ENCODE results near the gene FRY. TPM values are rescaled to one million over a fixed set of nuclear protein-coding genes. Genes with fewer than 3 reads are reported as not detected.

The FRY gene
- total RNA-seq, 2 donors from 2014 or later, result 122 to 165 TPM

DNA sequence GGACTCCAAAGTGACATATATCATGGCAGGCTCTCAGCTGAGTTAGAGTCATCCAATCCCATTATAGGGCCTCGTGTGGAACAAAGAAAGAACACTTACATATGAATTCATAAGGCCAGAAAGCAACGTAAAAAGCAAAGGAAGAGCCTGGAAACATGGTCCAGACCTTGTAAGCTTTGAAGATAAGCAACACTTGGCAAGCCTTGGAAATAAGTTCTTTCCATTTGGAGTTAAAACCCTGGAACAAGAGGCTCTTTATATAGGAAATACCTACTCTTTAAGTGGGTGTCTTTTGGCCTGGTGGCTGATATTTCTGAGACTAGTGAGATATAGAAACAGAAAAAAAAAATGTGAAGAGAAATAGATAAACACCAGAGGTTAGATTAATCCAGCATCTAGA lies 234.2 kb downstream of the FRY start:
- no peak for ATAC-seq (ENCODE audit: insufficient number of reproducible peaks, low FRiP score, low read depth)
- no peak overlapping the region for H3K27ac ChIP-seq
- H3K36me3 ChIP-seq, result peaks cover 40% of the 10 kb centered on the region

DNA sequence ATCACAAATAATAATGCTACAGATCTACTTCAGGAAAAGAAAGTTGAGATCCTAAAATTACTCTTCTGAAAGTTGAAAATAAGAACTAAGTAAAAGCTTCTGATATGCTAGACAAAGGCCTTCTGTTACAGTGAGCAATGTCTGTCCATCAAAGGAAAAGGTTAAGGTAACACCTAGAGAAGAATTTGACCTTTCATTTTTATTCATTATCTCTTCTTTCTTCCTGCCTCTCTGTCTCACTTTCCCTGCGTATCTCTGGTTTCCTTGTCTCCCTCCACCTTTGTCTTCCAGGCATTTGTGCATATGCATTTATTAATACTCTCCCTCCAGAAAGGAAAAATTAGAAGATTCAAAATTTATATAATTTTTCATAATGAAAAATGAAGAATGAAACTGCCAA lies 234.6 kb downstream of the FRY start:
- no peaks in the 10 kb centered on the region for H3K27me3 ChIP-seq (replicated peaks; ENCODE audit: insufficient read depth)
- H3K27ac ChIP-seq, result no peak overlapping the region
- TF ChIP-seq, protein P1, sequence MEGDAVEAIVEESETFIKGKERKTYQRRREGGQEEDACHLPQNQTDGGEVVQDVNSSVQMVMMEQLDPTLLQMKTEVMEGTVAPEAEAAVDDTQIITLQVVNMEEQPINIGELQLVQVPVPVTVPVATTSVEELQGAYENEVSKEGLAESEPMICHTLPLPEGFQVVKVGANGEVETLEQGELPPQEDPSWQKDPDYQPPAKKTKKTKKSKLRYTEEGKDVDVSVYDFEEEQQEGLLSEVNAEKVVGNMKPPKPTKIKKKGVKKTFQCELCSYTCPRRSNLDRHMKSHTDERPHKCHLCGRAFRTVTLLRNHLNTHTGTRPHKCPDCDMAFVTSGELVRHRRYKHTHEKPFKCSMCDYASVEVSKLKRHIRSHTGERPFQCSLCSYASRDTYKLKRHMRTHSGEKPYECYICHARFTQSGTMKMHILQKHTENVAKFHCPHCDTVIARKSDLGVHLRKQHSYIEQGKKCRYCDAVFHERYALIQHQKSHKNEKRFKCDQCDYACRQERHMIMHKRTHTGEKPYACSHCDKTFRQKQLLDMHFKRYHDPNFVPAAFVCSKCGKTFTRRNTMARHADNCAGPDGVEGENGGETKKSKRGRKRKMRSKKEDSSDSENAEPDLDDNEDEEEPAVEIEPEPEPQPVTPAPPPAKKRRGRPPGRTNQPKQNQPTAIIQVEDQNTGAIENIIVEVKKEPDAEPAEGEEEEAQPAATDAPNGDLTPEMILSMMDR (IDR thresholded peaks at IDR 0.05), result no peak
- peaks cover 44% of the 10 kb centered on the region for H3K36me3 ChIP-seq
- no peak for DNase-seq (ENCODE audit: low spot score)
- peaks cover 2 to 27% of the 10 kb centered on the region in 2 donors for H3K4me1 ChIP-seq (ENCODE audit: control insufficient read depth in 1 of 2, low read depth in 2 of 2)
- H3K4me3 ChIP-seq, result no peak overlapping the region
- H3K9me3 ChIP-seq, result no peaks in the 10 kb centered on the region
- ATAC-seq (ENCODE audit: insufficient number of reproducible peaks, low FRiP score, low read depth), result no peak

More for the DNA sequence above, 234.2 kb downstream of the FRY start:
- DNase-seq (ENCODE audit: low spot score), result no peak
- no peaks in the 10 kb centered on the region for H3K9me3 ChIP-seq
- H3K4me3 ChIP-seq, result no peak overlapping the region
- no peaks in the 10 kb centered on the region for H3K27me3 ChIP-seq (replicated peaks; ENCODE audit: insufficient read depth)
- peaks cover 6 to 31% of the 10 kb centered on the region in 2 donors for H3K4me1 ChIP-seq (ENCODE audit: control insufficient read depth in 1 of 2, low read depth in 2 of 2)
- TF ChIP-seq, protein P1 (IDR thresholded peaks at IDR 0.05), result no peak

DNA sequence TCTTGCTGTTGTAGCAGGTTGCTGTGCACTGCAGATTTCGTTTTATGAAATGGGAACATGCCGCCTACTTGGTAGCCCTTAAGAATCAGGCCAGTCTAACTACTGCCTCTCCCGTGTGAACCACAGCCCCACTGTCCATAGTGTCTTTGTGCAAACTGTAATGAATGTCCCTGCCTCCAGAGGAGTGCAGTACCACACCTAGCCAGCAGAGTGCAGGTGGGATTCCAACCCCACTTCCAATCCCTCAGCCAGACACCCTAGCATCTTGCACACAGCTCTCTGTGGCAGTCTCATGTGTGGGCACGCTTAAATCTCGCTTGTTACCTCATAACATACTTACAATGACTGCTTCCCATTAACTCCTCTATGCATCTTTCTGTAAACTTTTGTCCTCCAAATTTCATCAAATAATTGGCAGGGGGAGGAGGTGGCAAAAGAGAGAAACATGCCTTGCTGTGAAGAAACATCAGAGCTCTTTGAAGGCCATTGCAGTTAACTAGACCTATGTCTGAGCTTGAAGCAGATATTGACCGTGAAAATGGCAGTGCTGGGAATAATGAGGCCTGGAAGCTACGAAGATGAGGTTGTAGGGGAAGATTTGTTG lies 236.4 kb downstream of the FRY start:
- H3K36me3 ChIP-seq, result peaks cover 54% of the 10 kb centered on the region

DNA sequence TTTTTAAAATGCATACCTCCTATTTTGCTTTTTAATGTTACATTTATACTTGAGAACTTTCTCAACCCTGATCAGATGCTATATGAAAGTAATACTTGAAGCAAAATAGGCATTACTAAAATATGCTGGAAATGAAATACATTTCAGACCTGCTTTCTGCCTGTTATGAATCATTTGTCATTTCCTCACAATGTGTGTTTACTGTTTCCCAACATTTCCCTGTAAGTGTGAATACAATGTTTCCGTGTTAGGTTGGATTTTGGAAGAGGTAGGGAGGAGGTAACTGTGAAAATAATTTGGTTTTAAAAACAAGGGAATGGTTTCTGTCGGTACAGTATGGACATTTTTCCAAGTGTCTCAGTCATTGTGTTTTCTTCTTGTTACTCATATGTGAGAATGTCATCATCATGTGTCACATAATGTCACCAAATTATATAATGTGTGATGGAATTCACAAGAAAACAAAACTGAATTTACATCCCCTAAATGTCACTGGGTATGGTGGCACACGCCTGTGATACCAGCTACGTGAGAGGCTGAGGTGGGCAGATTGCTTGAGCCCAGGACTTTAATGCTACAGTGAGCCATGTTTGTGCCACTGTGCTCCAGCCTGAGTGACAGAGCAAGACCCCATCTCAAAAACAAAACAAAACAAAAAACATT lies 240.6 kb downstream of the FRY start:
- no peak overlapping the region for H3K27ac ChIP-seq
- H3K27me3 ChIP-seq (replicated peaks; ENCODE audit: insufficient read depth), result no peaks in the 10 kb centered on the region
- H3K4me1 ChIP-seq (ENCODE audit: control insufficient read depth in 1 of 2, low read depth in 2 of 2), result peaks cover 0 to 3% of the 10 kb centered on the region in 2 donors
- no peaks in the 10 kb centered on the region for H3K9me3 ChIP-seq
- no peak for DNase-seq (ENCODE audit: low spot score)
- TF ChIP-seq, protein P1 (IDR thresholded peaks at IDR 0.05), result no peak
- H3K36me3 ChIP-seq, result peaks cover 57% of the 10 kb centered on the region
- ATAC-seq (ENCODE audit: insufficient number of reproducible peaks, low FRiP score, low read depth), result no peak
- H3K4me3 ChIP-seq, result no peak overlapping the region

More for the DNA sequence above, 236.4 kb downstream of the FRY start:
- Histone ChIP-seq H3K9me3 (no peaks in the 10 kb centered on the region), H3K4me3 (no peak overlapping the region), H3K4me1 (ENCODE audit: control insufficient read depth in 1 of 2, low read depth in 2 of 2) (peaks cover 3 to 14% of the 10 kb centered on the region in 2 donors), H3K27ac (no peak overlapping the region), H3K27me3 (replicated peaks; ENCODE audit: insufficient read depth) (no peaks in the 10 kb centered on the region)
- no peak for ATAC-seq (ENCODE audit: insufficient number of reproducible peaks, low FRiP score, low read depth)
- TF ChIP-seq, protein P1 (IDR thresholded peaks at IDR 0.05), result peak; percentile 34
- no peak for DNase-seq (ENCODE audit: low spot score)

DNA sequence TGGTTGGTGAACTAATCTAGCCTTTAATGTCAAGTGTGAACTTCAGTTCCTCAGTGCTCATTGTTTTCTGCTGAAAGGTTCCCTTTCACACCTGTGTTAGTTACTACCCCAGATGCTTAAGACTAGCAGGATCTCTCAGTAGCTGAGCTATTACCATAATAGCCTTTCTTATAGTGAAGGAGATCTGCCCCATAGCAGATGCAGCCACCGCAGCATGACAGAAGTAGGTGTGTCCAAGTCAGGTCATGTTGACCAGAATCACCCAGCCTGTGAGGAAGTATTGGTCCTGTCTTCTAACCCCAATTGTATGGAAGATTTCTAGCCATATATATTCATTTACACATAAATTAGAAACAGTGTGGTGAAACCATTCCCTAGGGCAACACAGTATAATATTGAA lies 246.3 kb downstream of the FRY start:
- Histone ChIP-seq H3K9me3 (no peaks in the 10 kb centered on the region), H3K27me3 (replicated peaks; ENCODE audit: insufficient read depth) (no peaks in the 10 kb centered on the region), H3K27ac (peak overlapping the region in 1 of 2 donors; percentile 13), H3K4me3 (no peak overlapping the region), H3K4me1 (ENCODE audit: control insufficient read depth in 1 of 2, low read depth in 2 of 2) (no peaks in the 10 kb centered on the region), H3K36me3 (peaks cover 70% of the 10 kb centered on the region)
- DNase-seq (ENCODE audit: low spot score) (no peak), ATAC-seq (ENCODE audit: insufficient number of reproducible peaks, low FRiP score, low read depth) (no peak)
- TF ChIP-seq, protein P1 (IDR thresholded peaks at IDR 0.05), result no peak
